GM12891 (cell line): ENCODE data around the gene CPSF7.

ENCODE experiments used
- POLR2A ChIP-seq: IDR thresholded peaks from 2 replicates; pipeline ENCODE4 v1.6.1; 2011; ENCODE audit warnings: low read depth, low read length, control low read depth
- POLR2AphosphoS5 ChIP-seq: IDR thresholded peaks from 2 replicates; pipeline ENCODE4 v1.6.1; 2011; ENCODE audit warnings: low read depth, low read length, control low read depth

GRCh38 chr11:61425367-61426131 is 4.2 kb downstream of the CPSF7 start:
- TF ChIP-seq POLR2AphosphoS5 (no peak), POLR2A (no peak)
